Measurements from ENCODE around the gene BBX.

The BBX gene

GRCh38 chr3:107798381-107798780 is 275.6 kb downstream of the BBX start:
- Histone ChIP-seq H3K4ac (ENCODE audit: low read depth, low read length) (no peak overlapping the region), H2BK120ac (ENCODE audit: low read depth, low read length) (no peak overlapping the region), H3K18ac (ENCODE audit: low read length) (no peak overlapping the region), H3K4me2 (ENCODE audit: low read length) (no peak overlapping the region), H2BK15ac (replicated peaks; ENCODE audit: low read depth) (no peak overlapping the region), H3K56ac (ENCODE audit: low read length) (no peak overlapping the region), H4K5ac (ENCODE audit: low read length) (no peak overlapping the region), H3K23ac (ENCODE audit: low read length) (no peak overlapping the region), H3K36me3 (ENCODE audit: control insufficient read depth, insufficient read depth, low read length) (no peaks in the 10 kb centered on the region), H3K27me3 (ENCODE audit: insufficient read depth, low read length, poor library complexity) (no peaks in the 10 kb centered on the region), H3K79me2 (ENCODE audit: control insufficient read depth, insufficient read depth, low read length) (no peaks in the 10 kb centered on the region), H3K4me1 (ENCODE audit: control insufficient read depth, low read depth, low read length) (no peaks in the 10 kb centered on the region), H2AK5ac (ENCODE audit: low read length) (no peak overlapping the region), H3K9ac (ENCODE audit: low read length) (no peak overlapping the region), H4K8ac (ENCODE audit: low read depth, low read length) (no peak overlapping the region), H3K79me1 (ENCODE audit: low read length) (no peaks in the 10 kb centered on the region), H3K27ac (ENCODE audit: low read depth, low read length) (no peak overlapping the region), H3K4me3 (ENCODE audit: low read length) (no peak overlapping the region), H2BK5ac (ENCODE audit: low read length) (no peak overlapping the region)
- WGBS (ENCODE audit: extremely low coverage, insufficient coverage, low lambda C conversion rate) = no CpG with 5 or more reads among the region's 3 CpGs
- DNase-seq = no peak

DNA sequence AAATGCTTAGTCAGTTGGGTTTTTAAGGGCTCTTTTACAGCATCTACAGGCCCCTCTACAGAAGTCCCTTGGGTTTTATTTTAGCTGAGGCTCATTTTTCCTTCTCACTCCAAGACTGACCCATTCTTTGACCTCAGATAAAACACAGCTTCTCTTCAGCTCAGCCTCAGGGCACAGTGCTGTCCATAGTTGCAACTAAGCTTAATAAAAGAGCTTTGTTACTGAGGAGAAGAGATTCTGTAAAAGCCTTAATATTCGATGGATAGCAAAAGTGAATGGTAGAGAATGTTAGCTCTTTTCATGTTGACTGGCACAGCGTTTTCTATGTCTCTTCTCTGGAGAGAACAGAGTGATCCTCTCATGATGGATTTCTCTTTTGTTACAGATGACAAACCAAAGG is 277.9 kb downstream of the BBX start:
- Histone ChIP-seq H3K79me2 (ENCODE audit: control insufficient read depth, insufficient read depth, low read length) (no peaks in the 10 kb centered on the region), H4K8ac (ENCODE audit: low read depth, low read length) (no peak overlapping the region), H2BK120ac (ENCODE audit: low read depth, low read length) (no peak overlapping the region), H3K4ac (ENCODE audit: low read depth, low read length) (no peak overlapping the region), H3K18ac (ENCODE audit: low read length) (no peak overlapping the region), H3K27ac (ENCODE audit: low read depth, low read length) (no peak overlapping the region), H3K4me1 (ENCODE audit: control insufficient read depth, low read depth, low read length) (no peaks in the 10 kb centered on the region), H2AK5ac (ENCODE audit: low read length) (no peak overlapping the region), H3K79me1 (ENCODE audit: low read length) (no peaks in the 10 kb centered on the region), H2BK15ac (replicated peaks; ENCODE audit: low read depth) (no peak overlapping the region), H3K9ac (ENCODE audit: low read length) (no peak overlapping the region), H3K4me2 (ENCODE audit: low read length) (no peak overlapping the region), H3K4me3 (ENCODE audit: low read length) (no peak overlapping the region), H4K5ac (ENCODE audit: low read length) (no peak overlapping the region), H3K23ac (ENCODE audit: low read length) (no peak overlapping the region), H3K27me3 (ENCODE audit: insufficient read depth, low read length, poor library complexity) (no peaks in the 10 kb centered on the region), H2BK5ac (ENCODE audit: low read length) (no peak overlapping the region), H3K36me3 (ENCODE audit: control insufficient read depth, insufficient read depth, low read length) (peaks cover 2% of the 10 kb centered on the region), H3K56ac (ENCODE audit: low read length) (no peak overlapping the region)
- DNase-seq = no peak
- no CpG with 5 or more reads among the region's 2 CpGs for WGBS (ENCODE audit: extremely low coverage, insufficient coverage, low lambda C conversion rate)

DNA sequence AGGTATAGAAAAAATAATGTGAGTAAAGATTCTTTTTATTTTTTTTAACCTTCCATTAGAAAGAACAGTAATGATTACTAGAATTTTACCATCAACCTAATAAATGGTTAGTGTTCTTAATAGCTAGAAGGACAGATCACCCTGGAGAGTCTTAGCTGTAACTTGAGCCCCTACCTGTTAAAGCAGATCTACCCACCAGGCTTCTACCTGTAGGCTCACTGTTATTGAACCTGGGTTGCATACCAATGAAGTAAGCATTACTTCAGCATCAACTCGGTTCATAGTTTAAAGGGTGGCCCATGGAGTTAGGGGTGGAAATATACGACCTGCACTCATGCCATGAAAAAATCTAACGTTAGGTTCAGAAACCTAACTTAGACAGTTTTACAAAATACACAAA is 280.4 kb downstream of the BBX start:
- H4K8ac ChIP-seq (ENCODE audit: low read depth, low read length) = no peak overlapping the region
- H3K36me3 ChIP-seq (ENCODE audit: control insufficient read depth, insufficient read depth, low read length) = peaks cover 2% of the 10 kb centered on the region
- no peaks in the 10 kb centered on the region for H3K27me3 ChIP-seq (ENCODE audit: insufficient read depth, low read length, poor library complexity)
- H3K4me3 ChIP-seq (ENCODE audit: low read length) = no peak overlapping the region
- no CpG with 5 or more reads among the region's 3 CpGs for WGBS (ENCODE audit: extremely low coverage, insufficient coverage, low lambda C conversion rate)
- no peak overlapping the region for H3K23ac ChIP-seq (ENCODE audit: low read length)
- H3K79me2 ChIP-seq (ENCODE audit: control insufficient read depth, insufficient read depth, low read length) = no peaks in the 10 kb centered on the region
- DNase-seq = no peak
- H2BK5ac ChIP-seq (ENCODE audit: low read length) = no peak overlapping the region
- H3K4me2 ChIP-seq (ENCODE audit: low read length) = no peak overlapping the region
- no peaks in the 10 kb centered on the region for H3K4me1 ChIP-seq (ENCODE audit: control insufficient read depth, low read depth, low read length)
- H3K4ac ChIP-seq (ENCODE audit: low read depth, low read length) = no peak overlapping the region
- no peak overlapping the region for H3K27ac ChIP-seq (ENCODE audit: low read depth, low read length)
- no peak overlapping the region for H3K56ac ChIP-seq (ENCODE audit: low read length)
- H4K5ac ChIP-seq (ENCODE audit: low read length) = no peak overlapping the region
- H2BK120ac ChIP-seq (ENCODE audit: low read depth, low read length) = no peak overlapping the region
- no peak overlapping the region for H2BK15ac ChIP-seq (replicated peaks; ENCODE audit: low read depth)
- no peak overlapping the region for H2AK5ac ChIP-seq (ENCODE audit: low read length)
- H3K18ac ChIP-seq (ENCODE audit: low read length) = no peak overlapping the region
- no peak overlapping the region for H3K9ac ChIP-seq (ENCODE audit: low read length)
- no peaks in the 10 kb centered on the region for H3K79me1 ChIP-seq (ENCODE audit: low read length)

GRCh38 chr3:107806021-107806420 is 283.3 kb downstream of the BBX start:
- no peak overlapping the region for H2BK120ac ChIP-seq (ENCODE audit: low read depth, low read length)
- H3K79me1 ChIP-seq (ENCODE audit: low read length) = no peaks in the 10 kb centered on the region
- H3K56ac ChIP-seq (ENCODE audit: low read length) = no peak overlapping the region
- H3K79me2 ChIP-seq (ENCODE audit: control insufficient read depth, insufficient read depth, low read length) = no peaks in the 10 kb centered on the region
- no peak overlapping the region for H3K27ac ChIP-seq (ENCODE audit: low read depth, low read length)
- no peak for DNase-seq
- H3K9ac ChIP-seq (ENCODE audit: low read length) = no peak overlapping the region
- no peak overlapping the region for H3K18ac ChIP-seq (ENCODE audit: low read length)
- H3K4ac ChIP-seq (ENCODE audit: low read depth, low read length) = no peak overlapping the region
- no peak overlapping the region for H3K23ac ChIP-seq (ENCODE audit: low read length)
- peaks cover 2% of the 10 kb centered on the region for H3K36me3 ChIP-seq (ENCODE audit: control insufficient read depth, insufficient read depth, low read length)
- H3K4me2 ChIP-seq (ENCODE audit: low read length) = no peak overlapping the region
- H3K4me1 ChIP-seq (ENCODE audit: control insufficient read depth, low read depth, low read length) = no peaks in the 10 kb centered on the region
- no peak overlapping the region for H2AK5ac ChIP-seq (ENCODE audit: low read length)
- no peak overlapping the region for H3K4me3 ChIP-seq (ENCODE audit: low read length)
- H3K27me3 ChIP-seq (ENCODE audit: insufficient read depth, low read length, poor library complexity) = no peaks in the 10 kb centered on the region
- no CpG with 5 or more reads among the region's 2 CpGs for WGBS (ENCODE audit: extremely low coverage, insufficient coverage, low lambda C conversion rate)
- H2BK15ac ChIP-seq (replicated peaks; ENCODE audit: low read depth) = no peak overlapping the region
- no peak overlapping the region for H4K8ac ChIP-seq (ENCODE audit: low read depth, low read length)
- H2BK5ac ChIP-seq (ENCODE audit: low read length) = no peak overlapping the region
- H4K5ac ChIP-seq (ENCODE audit: low read length) = no peak overlapping the region

GRCh38 chr3:107806536-107806935 is 283.8 kb downstream of the BBX start:
- Histone ChIP-seq H3K9ac (ENCODE audit: low read length) (no peak overlapping the region), H3K4me2 (ENCODE audit: low read length) (no peak overlapping the region), H3K79me2 (ENCODE audit: control insufficient read depth, insufficient read depth, low read length) (no peaks in the 10 kb centered on the region), H2BK5ac (ENCODE audit: low read length) (no peak overlapping the region), H2AK5ac (ENCODE audit: low read length) (no peak overlapping the region), H3K27me3 (ENCODE audit: insufficient read depth, low read length, poor library complexity) (no peaks in the 10 kb centered on the region), H3K27ac (ENCODE audit: low read depth, low read length) (no peak overlapping the region), H4K5ac (ENCODE audit: low read length) (no peak overlapping the region), H2BK15ac (replicated peaks; ENCODE audit: low read depth) (no peak overlapping the region), H3K4ac (ENCODE audit: low read depth, low read length) (no peak overlapping the region), H3K79me1 (ENCODE audit: low read length) (no peaks in the 10 kb centered on the region), H2BK120ac (ENCODE audit: low read depth, low read length) (no peak overlapping the region), H3K4me3 (ENCODE audit: low read length) (no peak overlapping the region), H3K18ac (ENCODE audit: low read length) (no peak overlapping the region), H4K8ac (ENCODE audit: low read depth, low read length) (no peak overlapping the region), H3K56ac (ENCODE audit: low read length) (no peak overlapping the region), H3K23ac (ENCODE audit: low read length) (no peak overlapping the region), H3K4me1 (ENCODE audit: control insufficient read depth, low read depth, low read length) (no peaks in the 10 kb centered on the region), H3K36me3 (ENCODE audit: control insufficient read depth, insufficient read depth, low read length) (peaks cover 2% of the 10 kb centered on the region)
- no CpG with 5 or more reads among the region's 3 CpGs for WGBS (ENCODE audit: extremely low coverage, insufficient coverage, low lambda C conversion rate)
- no peak for DNase-seq

- Histone ChIP-seq H4K5ac (ENCODE audit: low read length) (no peak overlapping the region), H3K36me3 (ENCODE audit: control insufficient read depth, insufficient read depth, low read length) (peaks cover 1% of the 10 kb centered on the region), H3K79me1 (ENCODE audit: low read length) (no peaks in the 10 kb centered on the region), H3K79me2 (ENCODE audit: control insufficient read depth, insufficient read depth, low read length) (no peaks in the 10 kb centered on the region), H2AK5ac (ENCODE audit: low read length) (no peak overlapping the region), H2BK15ac (replicated peaks; ENCODE audit: low read depth) (no peak overlapping the region), H3K27ac (ENCODE audit: low read depth, low read length) (no peak overlapping the region), H3K9ac (ENCODE audit: low read length) (no peak overlapping the region), H3K56ac (ENCODE audit: low read length) (no peak overlapping the region), H3K23ac (ENCODE audit: low read length) (no peak overlapping the region), H2BK5ac (ENCODE audit: low read length) (no peak overlapping the region), H3K18ac (ENCODE audit: low read length) (no peak overlapping the region), H3K27me3 (ENCODE audit: insufficient read depth, low read length, poor library complexity) (no peaks in the 10 kb centered on the region), H2BK120ac (ENCODE audit: low read depth, low read length) (no peak overlapping the region), H3K4me2 (ENCODE audit: low read length) (no peak overlapping the region), H3K4me3 (ENCODE audit: low read length) (no peak overlapping the region), H4K8ac (ENCODE audit: low read depth, low read length) (no peak overlapping the region), H3K4me1 (ENCODE audit: control insufficient read depth, low read depth, low read length) (no peaks in the 10 kb centered on the region), H3K4ac (ENCODE audit: low read depth, low read length) (no peak overlapping the region)
- no CpG with 5 or more reads among the region's 8 CpGs for WGBS (ENCODE audit: extremely low coverage, insufficient coverage, low lambda C conversion rate)
- DNase-seq = no peak
These were observed 287.7 kb downstream of the BBX start for GRCh38 chr3:107810171-107811071.
